GM23338 (cell line): ENCODE results near the gene PDHB. TPM values are rescaled to one million over a fixed set of nuclear protein-coding genes. Genes with fewer than 3 reads are reported as not detected.

ENCODE experiments used
- ATAC-seq: fragments of 200-7000 bp; cut with Tn5 transposase; 3 replicates; pipeline ENCODE4 v1.9.1; 2020
- DNase-seq: peaks from one replicate; pipeline ENCODE4 v3.0.0-alpha.2; 2015; ENCODE audit warnings: low spot score
- H2AFZ ChIP-seq: fragments of 200-600 bp; sonication (generic); 2 replicates; pipeline ENCODE4 v1.8.0; 2016; ENCODE audit warnings: antibody characterized with exemption, mild to moderate bottlenecking, moderate library complexity
- H3F3A ChIP-seq: fragments of 200-600 bp; sonication (generic); replicated peaks from 2 replicates; pipeline ENCODE4 v1.8.0; 2017; ENCODE audit warnings: antibody characterized with exemption, mixed run types, low read depth
- H3K27ac ChIP-seq: fragments of 200-600 bp; sonication (generic); 2 replicates; pipeline ENCODE4 v1.6.1; 2016; ENCODE audit warnings: low read depth
- H3K27me3 ChIP-seq: fragments of 200-600 bp; sonication (generic); 2 replicates; pipeline ENCODE4 v1.8.0; 2016; ENCODE audit warnings: mild to moderate bottlenecking, mixed run types, moderate library complexity; ENCODE audit not compliant: insufficient read depth
- H3K36me3 ChIP-seq: fragments of 200-600 bp; sonication (generic); 2 replicates; pipeline ENCODE4 v1.8.0; 2016; ENCODE audit warnings: mild to moderate bottlenecking; ENCODE audit not compliant: insufficient read depth
- H3K4me1 ChIP-seq: fragments of 200-600 bp; sonication (generic); 2 replicates; pipeline ENCODE4 v1.8.0; 2016; ENCODE audit warnings: mild to moderate bottlenecking, moderate library complexity; ENCODE audit not compliant: insufficient read depth
- H3K4me2 ChIP-seq: fragments of 200-600 bp; sonication (generic); 2 replicates; pipeline ENCODE4 v1.7.1; 2017; ENCODE audit warnings: mixed run types
- H3K4me3 ChIP-seq: fragments of 200-600 bp; sonication (generic); 2 replicates; pipeline ENCODE4 v1.6.1; 2016; ENCODE audit warnings: mixed run types
- H3K79me2 ChIP-seq: fragments of 200-600 bp; sonication (generic); replicated peaks from 2 replicates; pipeline ENCODE4 v1.8.0; 2017; ENCODE audit warnings: mild to moderate bottlenecking; ENCODE audit not compliant: insufficient read depth
- H3K9me2 ChIP-seq: fragments of 200-600 bp; sonication (generic); 2 replicates; pipeline ENCODE4 v1.8.0; 2017; ENCODE audit not compliant: insufficient read depth
- H4K20me1 ChIP-seq: fragments of 200-600 bp; sonication (generic); replicated peaks from 2 replicates; pipeline ENCODE4 v1.8.0; 2017; ENCODE audit warnings: mild to moderate bottlenecking; ENCODE audit not compliant: insufficient read depth
- H3K27ac Mint-ChIP-seq: 2 replicates; pipeline ENCODE4 v1.8.0; 2020; ENCODE audit warnings: inconsistent platforms, mild to moderate bottlenecking, moderate library complexity, mixed read lengths
- H3K27me3 Mint-ChIP-seq: 3 replicates; pipeline ENCODE4 v1.8.0; 2022; ENCODE audit warnings: low read depth, mild to moderate bottlenecking, moderate library complexity, mixed read lengths, inconsistent platforms; ENCODE audit not compliant: insufficient read depth, poor library complexity
- H3K36me3 Mint-ChIP-seq: 3 replicates; pipeline ENCODE4 v1.8.0; 2021; ENCODE audit warnings: low read depth, mild to moderate bottlenecking, inconsistent platforms, moderate library complexity, mixed read lengths
- H3K4me1 Mint-ChIP-seq: 3 replicates; pipeline ENCODE4 v1.8.0; 2020; ENCODE audit warnings: mild to moderate bottlenecking, inconsistent platforms, mixed read lengths
- H3K4me3 Mint-ChIP-seq: 3 replicates; pipeline ENCODE4 v1.8.0; 2021; ENCODE audit warnings: moderate library complexity, mild to moderate bottlenecking, inconsistent platforms, mixed read lengths
- H3K9me3 Mint-ChIP-seq: 3 replicates; pipeline ENCODE4 v1.8.0; 2020; ENCODE audit warnings: moderate library complexity, mild to moderate bottlenecking, inconsistent platforms, mixed read lengths
- CREB1 ChIP-seq: fragments of 250-450 bp; sonication (Bioruptor Pico); IDR thresholded peaks from 2 replicates; pipeline ENCODE4 v1.5.0; 2020; ENCODE audit warnings: low read depth, mild to moderate bottlenecking, moderate library complexity
- CTCF ChIP-seq, 2 experiments: fragments of 200-600 bp in 1 of 2; sonication (generic) in 1 of 2; conservative IDR thresholded peaks; 2 replicates each; pipeline versions ENCODE4 v1.5.1 to v1.6.1; 2016 to 2017; ENCODE audit warnings: antibody characterized with exemption in 2 of 2, low read depth in 2 of 2, mild to moderate bottlenecking in 2 of 2, moderate library complexity in 1 of 2
- ETS1 ChIP-seq: IDR thresholded peaks from 2 replicates; pipeline ENCODE4 v1.6.1; 2016; ENCODE audit warnings: antibody characterized with exemption
- EZH2 ChIP-seq: fragments of 200-600 bp; sonication (generic); IDR thresholded peaks from one replicate; pipeline ENCODE4 v1.8.0; 2017; ENCODE audit warnings: antibody characterized with exemption, mild to moderate bottlenecking, low read depth; ENCODE audit not compliant: unreplicated experiment
- EZH2phosphoT487 ChIP-seq: fragments of 200-600 bp; sonication (generic); IDR thresholded peaks from one replicate; pipeline ENCODE4 v1.8.1; 2018; ENCODE audit warnings: antibody characterized with exemption; ENCODE audit not compliant: unreplicated experiment
- JUNB ChIP-seq: IDR thresholded peaks from one replicate; pipeline ENCODE4 v1.6.1; 2016; ENCODE audit warnings: antibody characterized with exemption; ENCODE audit not compliant: unreplicated experiment
- NANOG ChIP-seq: IDR thresholded peaks from 2 replicates; pipeline ENCODE4 v1.6.1; 2016; ENCODE audit warnings: antibody characterized with exemption, borderline replicate concordance
- POLR2AphosphoS5 ChIP-seq: IDR thresholded peaks from 2 replicates; pipeline ENCODE4 v1.6.1; 2016; ENCODE audit warnings: antibody characterized with exemption, low read depth
- STAT1 ChIP-seq: IDR thresholded peaks from one replicate; pipeline ENCODE4 v1.6.1; 2016; ENCODE audit warnings: antibody characterized with exemption; ENCODE audit not compliant: unreplicated experiment
- ZNF114 ChIP-seq: fragments of 250-450 bp; sonication (Bioruptor Pico); IDR thresholded peaks from 2 replicates; pipeline ENCODE4 v1.5.0; 2020; ENCODE audit warnings: mild to moderate bottlenecking, moderate library complexity
- ZNF331 ChIP-seq: fragments of 250-450 bp; sonication (Bioruptor Pico); IDR thresholded peaks from 2 replicates; pipeline ENCODE4 v1.5.0; 2020; ENCODE audit warnings: low read depth, mild to moderate bottlenecking, moderate library complexity
- polyA plus RNA-seq: library from polyadenylated mRNA; unstranded; fragments of >200 nt; fragmentation: Nextera tagmentation; extraction: Ambion mirVana; gene quantifications from 2 replicates; pipeline ENCODE4 v1.2.1, GENCODE V29; 2016
- total RNA-seq: library from RNA; depleted of rRNA; stranded (reverse); fragments of >200 nt; shearing (Covaris generic); gene quantifications from 2 replicates; pipeline ENCODE4 v1.2.3, GENCODE V29; 2014
- TF ChIP-seq, protein P1 (sequence below): IDR thresholded peaks from one replicate; pipeline ENCODE4 v1.6.1; 2018; ENCODE audit warnings: antibody characterized with exemption; ENCODE audit not compliant: unreplicated experiment
- TF ChIP-seq, protein P2 (sequence below): fragments of 250-450 bp; sonication (Bioruptor Pico); IDR thresholded peaks from 2 replicates; pipeline ENCODE4 v1.5.0; 2020; ENCODE audit warnings: mild to moderate bottlenecking, moderate library complexity

PDHB gene
- total and polyA plus RNA-seq, 2 experiments from 2014 or later, result 172 to 222 TPM

DNA sequence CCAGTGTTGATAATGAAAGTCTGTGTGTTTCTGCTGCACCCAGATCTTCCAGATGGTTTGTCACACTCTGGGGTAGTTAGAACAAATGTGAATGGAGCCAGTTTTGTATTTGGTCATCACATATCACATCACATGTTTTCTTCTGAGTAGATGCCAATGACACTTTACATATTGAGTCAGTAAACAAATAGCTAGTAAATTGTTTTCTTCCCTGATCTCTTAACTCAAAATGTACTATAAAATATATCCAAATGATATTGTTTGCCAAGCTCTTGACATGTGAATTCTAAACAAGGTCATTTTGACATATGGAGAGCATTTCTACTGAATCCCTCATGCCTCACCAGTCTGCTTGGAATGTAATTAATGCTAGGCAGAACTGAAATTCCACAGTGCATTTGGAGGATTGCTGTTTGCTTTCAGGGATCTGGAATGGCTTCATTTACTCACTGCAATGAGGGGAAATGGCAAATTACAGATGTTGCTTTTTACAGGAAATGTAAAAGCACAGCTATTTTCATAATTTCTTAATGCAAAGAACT is 45.0 kb downstream of the PDHB start:
- Histone ChIP-seq H3K27me3 (no peaks in the 10 kb centered on the region), H3K27ac (peak overlapping the region; percentile 55; the same call in 1 of the 2 replicates), H3K36me3 (no peaks in the 10 kb centered on the region), H2AFZ (no peak overlapping the region), H3F3A (no peaks in the 10 kb centered on the region), H3K4me2 (peak overlapping the region; percentile 8), H3K4me3 (no peak overlapping the region), H3K4me1 (peaks cover 18% of the 10 kb centered on the region), H3K79me2 (no peaks in the 10 kb centered on the region), H4K20me1 (no peaks in the 10 kb centered on the region), H3K9me2 (no peaks in the 10 kb centered on the region)
- TF ChIP-seq POLR2AphosphoS5, result no peak
- TF ChIP-seq STAT1, result no peak
- no peak for TF ChIP-seq JUNB
- TF ChIP-seq ZNF331 (CRISPR knock-in tag), result no peak
- no peak for TF ChIP-seq ZNF114
- no peak for TF ChIP-seq CTCF (conservative IDR thresholded peaks at IDR 0.05; ENCODE audit: low read depth in 2 of 2)
- TF ChIP-seq EZH2phosphoT487, result no peak
- no peak for TF ChIP-seq NANOG
- TF ChIP-seq ETS1, result no peak
- TF ChIP-seq, protein P1, sequence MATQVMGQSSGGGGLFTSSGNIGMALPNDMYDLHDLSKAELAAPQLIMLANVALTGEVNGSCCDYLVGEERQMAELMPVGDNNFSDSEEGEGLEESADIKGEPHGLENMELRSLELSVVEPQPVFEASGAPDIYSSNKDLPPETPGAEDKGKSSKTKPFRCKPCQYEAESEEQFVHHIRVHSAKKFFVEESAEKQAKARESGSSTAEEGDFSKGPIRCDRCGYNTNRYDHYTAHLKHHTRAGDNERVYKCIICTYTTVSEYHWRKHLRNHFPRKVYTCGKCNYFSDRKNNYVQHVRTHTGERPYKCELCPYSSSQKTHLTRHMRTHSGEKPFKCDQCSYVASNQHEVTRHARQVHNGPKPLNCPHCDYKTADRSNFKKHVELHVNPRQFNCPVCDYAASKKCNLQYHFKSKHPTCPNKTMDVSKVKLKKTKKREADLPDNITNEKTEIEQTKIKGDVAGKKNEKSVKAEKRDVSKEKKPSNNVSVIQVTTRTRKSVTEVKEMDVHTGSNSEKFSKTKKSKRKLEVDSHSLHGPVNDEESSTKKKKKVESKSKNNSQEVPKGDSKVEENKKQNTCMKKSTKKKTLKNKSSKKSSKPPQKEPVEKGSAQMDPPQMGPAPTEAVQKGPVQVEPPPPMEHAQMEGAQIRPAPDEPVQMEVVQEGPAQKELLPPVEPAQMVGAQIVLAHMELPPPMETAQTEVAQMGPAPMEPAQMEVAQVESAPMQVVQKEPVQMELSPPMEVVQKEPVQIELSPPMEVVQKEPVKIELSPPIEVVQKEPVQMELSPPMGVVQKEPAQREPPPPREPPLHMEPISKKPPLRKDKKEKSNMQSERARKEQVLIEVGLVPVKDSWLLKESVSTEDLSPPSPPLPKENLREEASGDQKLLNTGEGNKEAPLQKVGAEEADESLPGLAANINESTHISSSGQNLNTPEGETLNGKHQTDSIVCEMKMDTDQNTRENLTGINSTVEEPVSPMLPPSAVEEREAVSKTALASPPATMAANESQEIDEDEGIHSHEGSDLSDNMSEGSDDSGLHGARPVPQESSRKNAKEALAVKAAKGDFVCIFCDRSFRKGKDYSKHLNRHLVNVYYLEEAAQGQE, result no peak
- TF ChIP-seq CREB1 (CRISPR knock-in tag), result no peak
- TF ChIP-seq, protein P2, sequence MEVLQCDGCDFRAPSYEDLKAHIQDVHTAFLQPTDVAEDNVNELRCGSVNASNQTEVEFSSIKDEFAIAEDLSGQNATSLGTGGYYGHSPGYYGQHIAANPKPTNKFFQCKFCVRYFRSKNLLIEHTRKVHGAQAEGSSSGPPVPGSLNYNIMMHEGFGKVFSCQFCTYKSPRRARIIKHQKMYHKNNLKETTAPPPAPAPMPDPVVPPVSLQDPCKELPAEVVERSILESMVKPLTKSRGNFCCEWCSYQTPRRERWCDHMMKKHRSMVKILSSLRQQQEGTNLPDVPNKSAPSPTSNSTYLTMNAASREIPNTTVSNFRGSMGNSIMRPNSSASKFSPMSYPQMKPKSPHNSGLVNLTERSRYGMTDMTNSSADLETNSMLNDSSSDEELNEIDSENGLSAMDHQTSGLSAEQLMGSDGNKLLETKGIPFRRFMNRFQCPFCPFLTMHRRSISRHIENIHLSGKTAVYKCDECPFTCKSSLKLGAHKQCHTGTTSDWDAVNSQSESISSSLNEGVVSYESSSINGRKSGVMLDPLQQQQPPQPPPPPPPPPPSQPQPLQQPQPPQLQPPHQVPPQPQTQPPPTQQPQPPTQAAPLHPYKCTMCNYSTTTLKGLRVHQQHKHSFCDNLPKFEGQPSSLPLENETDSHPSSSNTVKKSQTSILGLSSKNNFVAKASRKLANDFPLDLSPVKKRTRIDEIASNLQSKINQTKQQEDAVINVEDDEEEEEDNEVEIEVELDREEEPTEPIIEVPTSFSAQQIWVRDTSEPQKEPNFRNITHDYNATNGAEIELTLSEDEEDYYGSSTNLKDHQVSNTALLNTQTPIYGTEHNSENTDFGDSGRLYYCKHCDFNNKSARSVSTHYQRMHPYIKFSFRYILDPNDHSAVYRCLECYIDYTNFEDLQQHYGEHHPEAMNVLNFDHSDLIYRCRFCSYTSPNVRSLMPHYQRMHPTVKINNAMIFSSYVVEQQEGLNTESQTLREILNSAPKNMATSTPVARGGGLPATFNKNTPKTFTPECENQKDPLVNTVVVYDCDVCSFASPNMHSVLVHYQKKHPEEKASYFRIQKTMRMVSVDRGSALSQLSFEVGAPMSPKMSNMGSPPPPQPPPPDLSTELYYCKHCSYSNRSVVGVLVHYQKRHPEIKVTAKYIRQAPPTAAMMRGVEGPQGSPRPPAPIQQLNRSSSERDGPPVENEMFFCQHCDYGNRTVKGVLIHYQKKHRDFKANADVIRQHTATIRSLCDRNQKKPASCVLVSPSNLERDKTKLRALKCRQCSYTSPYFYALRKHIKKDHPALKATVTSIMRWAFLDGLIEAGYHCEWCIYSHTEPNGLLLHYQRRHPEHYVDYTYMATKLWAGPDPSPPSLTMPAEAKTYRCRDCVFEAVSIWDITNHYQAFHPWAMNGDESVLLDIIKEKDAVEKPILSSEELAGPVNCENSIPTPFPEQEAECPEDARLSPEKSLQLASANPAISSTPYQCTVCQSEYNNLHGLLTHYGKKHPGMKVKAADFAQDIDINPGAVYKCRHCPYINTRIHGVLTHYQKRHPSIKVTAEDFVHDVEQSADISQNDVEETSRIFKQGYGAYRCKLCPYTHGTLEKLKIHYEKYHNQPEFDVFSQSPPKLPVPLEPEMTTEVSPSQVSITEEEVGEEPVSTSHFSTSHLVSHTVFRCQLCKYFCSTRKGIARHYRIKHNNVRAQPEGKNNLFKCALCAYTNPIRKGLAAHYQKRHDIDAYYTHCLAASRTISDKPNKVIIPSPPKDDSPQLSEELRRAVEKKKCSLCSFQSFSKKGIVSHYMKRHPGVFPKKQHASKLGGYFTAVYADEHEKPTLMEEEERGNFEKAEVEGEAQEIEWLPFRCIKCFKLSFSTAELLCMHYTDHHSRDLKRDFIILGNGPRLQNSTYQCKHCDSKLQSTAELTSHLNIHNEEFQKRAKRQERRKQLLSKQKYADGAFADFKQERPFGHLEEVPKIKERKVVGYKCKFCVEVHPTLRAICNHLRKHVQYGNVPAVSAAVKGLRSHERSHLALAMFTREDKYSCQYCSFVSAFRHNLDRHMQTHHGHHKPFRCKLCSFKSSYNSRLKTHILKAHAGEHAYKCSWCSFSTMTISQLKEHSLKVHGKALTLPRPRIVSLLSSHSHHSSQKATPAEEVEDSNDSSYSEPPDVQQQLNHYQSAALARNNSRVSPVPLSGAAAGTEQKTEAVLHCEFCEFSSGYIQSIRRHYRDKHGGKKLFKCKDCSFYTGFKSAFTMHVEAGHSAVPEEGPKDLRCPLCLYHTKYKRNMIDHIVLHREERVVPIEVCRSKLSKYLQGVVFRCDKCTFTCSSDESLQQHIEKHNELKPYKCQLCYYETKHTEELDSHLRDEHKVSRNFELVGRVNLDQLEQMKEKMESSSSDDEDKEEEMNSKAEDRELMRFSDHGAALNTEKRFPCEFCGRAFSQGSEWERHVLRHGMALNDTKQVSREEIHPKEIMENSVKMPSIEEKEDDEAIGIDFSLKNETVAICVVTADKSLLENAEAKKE (CRISPR knock-in tag), result no peak
- no peak for TF ChIP-seq EZH2
- peak overlapping the region; percentile 58; the same call in 1 of the 2 replicates for H3K27ac Mint-ChIP-seq
- H3K4me3 Mint-ChIP-seq, result no peak overlapping the region
- H3K9me3 Mint-ChIP-seq, result no peaks in the 10 kb centered on the region
- peak; percentile 34 for DNase-seq
- peaks cover 3% of the 10 kb centered on the region for H3K27me3 Mint-ChIP-seq
- no peak; the same call in 2 of the 3 replicates for ATAC-seq
- peaks cover 34% of the 10 kb centered on the region for H3K4me1 Mint-ChIP-seq
- no peaks in the 10 kb centered on the region for H3K36me3 Mint-ChIP-seq
